Panc1 (cell line): ENCODE results near the gene WDR46. TPM values are rescaled to one million over a fixed set of nuclear protein-coding genes. Genes with fewer than 3 reads are reported as not detected.

ENCODE experiments used
- microRNA-seq: library from miRNA; unstranded; fragments of <30 nt; microRNA quantifications from one replicate; pipeline ENCODE4 v1.1.0, GENCODE V29; 2020; ENCODE audit not compliant: unreplicated experiment
- total RNA-seq: library from RNA; stranded (reverse); gene quantifications from one replicate; pipeline ENCODE4 v1.2.1, GENCODE V29; 2021; ENCODE audit not compliant: unreplicated experiment

The WDR46 gene
- total RNA-seq, 1 experiment from 2014 or later: 80.6 TPM

Small RNA genes lying within 50 kb of the gene (microRNA-seq; reads per million reads assigned to microRNA genes)
- not detected for gene MIR6834
- gene MIR6873: not detected

Other genes starting within 250 kb of the WDR46 start
- gene HLA-DPA1, start 215.6 kb downstream of the WDR46 start, total RNA-seq: 0.69 TPM
- gene HLA-DPB1, start 213.2 kb downstream of the WDR46 start, total RNA-seq: 0.64 TPM
- 0.57 TPM for gene COL11A2, start 96.8 kb downstream of the WDR46 start, total RNA-seq
- 27.4 TPM for gene RXRB, start 88.6 kb downstream of the WDR46 start, total RNA-seq
- gene SLC39A7, start 88.4 kb downstream of the WDR46 start, total RNA-seq: 135 TPM
- gene HSD17B8, start 84.6 kb downstream of the WDR46 start, total RNA-seq: 7.4 TPM
- 33.7 TPM for gene RING1, start 80.7 kb downstream of the WDR46 start, total RNA-seq
- 77.7 TPM for gene VPS52, start 17.4 kb downstream of the WDR46 start, total RNA-seq
- 1,987 TPM for gene RPS18, start 17.2 kb downstream of the WDR46 start, total RNA-seq
- 6.0 TPM for gene B3GALT4, start 12.1 kb downstream of the WDR46 start, total RNA-seq
- 101 TPM for gene PFDN6, start 362 bp upstream of the WDR46 start, total RNA-seq
- gene RGL2, start 9.7 kb upstream of the WDR46 start, total RNA-seq: 84.4 TPM
- gene TAPBP, start 24.8 kb upstream of the WDR46 start, total RNA-seq: 246 TPM
- gene ZBTB22, start 28.5 kb upstream of the WDR46 start, total RNA-seq: 16.0 TPM
- gene DAXX, start 33.7 kb upstream of the WDR46 start, total RNA-seq: 77.6 TPM
- 81.8 TPM for gene KIFC1, start 102.6 kb upstream of the WDR46 start, total RNA-seq
- 51.6 TPM for gene PHF1, start 121.8 kb upstream of the WDR46 start, total RNA-seq
- gene CUTA, start 128.9 kb upstream of the WDR46 start, total RNA-seq: 338 TPM
- gene SYNGAP1, start 130.8 kb upstream of the WDR46 start, total RNA-seq: 29.0 TPM
- 17.6 TPM for gene ZBTB9, start 165.3 kb upstream of the WDR46 start, total RNA-seq